Measurements from ENCODE around the gene GLIS2.
"Not testable (repeated sequence)": the region's sequence is repeated elsewhere in the genome, so short reads cannot be mapped to it uniquely, and the experiment has no call there.

GLIS2 gene

DNA sequence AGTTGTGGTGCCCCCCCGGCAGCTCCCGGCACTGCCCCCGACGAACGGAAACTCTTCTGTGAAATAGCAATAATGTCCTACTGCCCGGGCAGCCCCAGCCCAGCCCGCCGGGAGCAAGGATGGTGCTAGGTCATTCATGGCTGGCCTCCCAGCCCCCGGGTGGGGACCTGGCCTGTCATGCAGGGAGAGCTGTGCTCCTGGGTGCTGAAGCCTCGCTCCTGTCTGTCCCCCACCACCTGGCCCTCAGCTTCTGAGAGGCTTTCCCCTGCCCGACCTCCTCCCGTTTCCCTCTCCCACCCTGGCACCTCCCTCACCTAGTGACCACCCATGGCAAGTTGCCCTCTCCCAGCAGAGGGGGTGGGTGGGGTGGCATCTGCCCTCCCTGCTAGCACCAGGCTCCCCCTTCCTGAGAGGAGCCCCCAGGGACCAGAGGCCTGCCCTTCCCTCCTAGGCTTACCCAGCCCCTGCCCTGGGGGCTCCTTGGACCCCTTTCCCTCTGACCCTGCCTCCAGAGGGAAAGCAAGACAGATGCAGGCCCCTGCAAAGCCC is 21.7 kb downstream of the GLIS2 start:
- no peak for DNase-seq

DNA sequence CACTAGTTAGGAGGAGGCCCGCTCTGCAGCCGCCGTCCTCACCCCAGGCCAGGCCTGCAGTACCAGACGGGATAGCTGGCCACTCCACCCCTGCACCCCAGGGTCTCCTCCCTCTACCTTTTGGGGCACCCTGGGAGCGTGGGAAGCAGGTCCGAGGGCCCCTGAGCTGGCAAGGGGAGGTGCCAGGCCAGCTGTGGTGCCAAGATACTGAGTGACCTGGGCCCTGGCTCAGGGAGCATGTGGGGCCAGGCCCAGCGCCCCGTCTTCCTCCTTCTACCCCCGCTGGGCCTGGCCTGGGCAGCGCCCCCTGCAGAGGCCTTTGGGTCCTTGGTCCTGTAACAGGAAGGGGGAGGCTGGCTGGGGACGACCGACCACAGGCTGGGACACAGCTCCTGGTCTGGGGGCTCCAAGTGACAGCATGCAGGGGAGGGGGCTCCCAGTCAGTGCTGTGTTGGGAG is 22.3 kb downstream of the GLIS2 start:
- no peak for DNase-seq

GRCh38 chr16:4338712-4339299 is 22.9 kb downstream of the GLIS2 start:
- no peak for DNase-seq

- no peak for DNase-seq
Measured at GRCh38 chr16:4339455-4339854, 23.6 kb downstream of the GLIS2 start.

- no peak for DNase-seq
Measured at GRCh38 chr16:4339909-4340308, 24.0 kb downstream of the GLIS2 start.

DNA sequence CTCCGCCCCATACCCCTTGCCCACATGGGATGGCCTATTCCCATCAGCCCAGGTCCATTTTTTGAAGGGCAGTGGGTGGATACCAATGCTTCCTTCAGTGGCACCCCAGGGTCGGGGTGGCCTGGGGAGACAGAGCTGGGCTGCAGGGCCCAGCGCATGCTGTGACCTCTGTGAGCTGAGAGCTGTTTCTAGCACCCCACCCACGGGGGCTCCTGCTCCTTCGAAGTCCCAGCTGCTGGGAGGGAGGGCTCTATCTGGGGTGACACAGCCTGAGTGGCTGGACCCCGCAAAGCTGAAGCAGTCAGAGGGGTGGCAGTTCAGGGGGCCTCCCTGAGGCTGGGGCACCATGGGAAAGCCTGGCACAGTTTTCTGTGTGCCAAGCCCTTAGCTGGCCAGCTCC is 24.6 kb downstream of the GLIS2 start:
- no peak for DNase-seq

- DNase-seq, result no peak
Measured at GRCh38 chr16:4341250-4341649, 25.4 kb downstream of the GLIS2 start.

DNA sequence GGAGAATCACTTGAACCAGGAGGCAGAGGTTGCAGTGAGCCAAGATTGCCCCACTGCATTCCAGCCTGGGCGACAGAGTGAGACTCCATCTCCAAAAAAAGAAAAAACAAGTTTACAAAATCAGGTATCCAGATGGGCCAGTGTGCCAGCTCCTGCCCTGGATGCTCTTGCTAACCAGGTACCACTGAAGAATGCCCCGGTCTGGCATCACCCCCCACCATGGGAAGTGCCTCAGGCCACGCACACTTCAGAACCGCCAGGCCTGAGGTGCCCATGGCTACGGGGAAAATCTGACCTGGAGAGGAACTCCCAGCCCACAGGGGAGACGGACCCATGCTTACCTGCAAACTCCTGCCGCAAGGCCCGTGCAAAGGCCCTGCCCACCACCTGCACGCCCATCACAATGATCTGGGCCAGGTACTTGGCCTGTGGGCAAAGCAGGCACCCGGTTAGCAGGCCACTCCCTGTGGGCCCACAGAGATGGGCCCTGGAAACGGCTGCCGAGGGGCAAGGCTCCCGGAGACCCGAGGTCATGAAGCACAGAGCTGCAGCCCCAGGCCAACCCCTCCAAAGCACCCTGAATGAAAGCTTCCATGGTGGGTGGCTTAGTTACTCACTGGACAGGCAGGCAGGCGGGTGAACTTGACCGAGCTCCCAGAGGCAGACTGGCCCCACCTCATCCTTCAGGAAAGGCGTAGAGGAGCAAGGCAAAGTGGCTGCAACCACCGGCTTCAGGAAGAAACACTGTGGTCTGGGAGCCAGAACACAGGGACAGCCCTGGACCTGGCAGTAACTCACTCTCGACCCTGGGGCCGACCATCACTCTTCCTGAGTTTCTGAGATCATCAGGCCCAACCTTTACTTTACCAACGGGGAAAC is 27.2 kb downstream of the GLIS2 start:
- no peak for DNase-seq

DNA sequence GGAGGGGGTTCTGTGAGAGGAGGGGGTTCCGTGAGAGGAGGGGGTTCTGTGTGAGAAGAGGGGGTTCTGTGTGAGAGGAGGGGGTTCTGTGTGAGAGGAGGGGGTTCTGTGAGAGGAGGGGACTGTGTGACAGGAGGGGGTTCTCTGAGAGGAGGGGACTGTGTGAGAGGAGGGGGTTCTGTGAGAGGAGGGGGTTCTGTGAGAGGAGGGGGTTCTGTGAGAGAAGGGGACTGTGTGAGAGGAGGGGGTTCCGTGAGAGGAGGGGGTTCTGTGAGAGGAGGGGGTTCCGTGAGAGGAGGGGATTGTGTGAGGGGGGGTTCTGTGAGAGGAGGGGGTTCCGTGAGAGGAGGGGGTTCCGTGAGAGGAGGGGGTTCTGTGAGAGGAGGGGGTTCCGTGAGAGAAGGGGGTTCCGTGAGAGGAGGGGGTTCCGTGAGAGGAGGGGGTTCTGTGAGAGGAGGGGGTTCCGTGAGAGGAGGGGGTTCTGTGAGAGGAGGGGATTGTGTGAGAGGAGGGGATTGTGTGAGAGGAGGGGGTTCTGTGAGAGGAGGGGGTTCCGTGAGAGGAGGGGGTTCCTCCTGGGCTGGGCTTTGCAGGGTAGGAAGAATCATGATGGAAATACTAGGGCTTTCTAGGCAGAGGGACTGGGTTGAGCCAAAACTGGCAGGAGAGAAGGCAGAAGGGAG is 28.6 kb downstream of the GLIS2 start:
- DNase-seq, result not testable (repeated sequence)

DNA sequence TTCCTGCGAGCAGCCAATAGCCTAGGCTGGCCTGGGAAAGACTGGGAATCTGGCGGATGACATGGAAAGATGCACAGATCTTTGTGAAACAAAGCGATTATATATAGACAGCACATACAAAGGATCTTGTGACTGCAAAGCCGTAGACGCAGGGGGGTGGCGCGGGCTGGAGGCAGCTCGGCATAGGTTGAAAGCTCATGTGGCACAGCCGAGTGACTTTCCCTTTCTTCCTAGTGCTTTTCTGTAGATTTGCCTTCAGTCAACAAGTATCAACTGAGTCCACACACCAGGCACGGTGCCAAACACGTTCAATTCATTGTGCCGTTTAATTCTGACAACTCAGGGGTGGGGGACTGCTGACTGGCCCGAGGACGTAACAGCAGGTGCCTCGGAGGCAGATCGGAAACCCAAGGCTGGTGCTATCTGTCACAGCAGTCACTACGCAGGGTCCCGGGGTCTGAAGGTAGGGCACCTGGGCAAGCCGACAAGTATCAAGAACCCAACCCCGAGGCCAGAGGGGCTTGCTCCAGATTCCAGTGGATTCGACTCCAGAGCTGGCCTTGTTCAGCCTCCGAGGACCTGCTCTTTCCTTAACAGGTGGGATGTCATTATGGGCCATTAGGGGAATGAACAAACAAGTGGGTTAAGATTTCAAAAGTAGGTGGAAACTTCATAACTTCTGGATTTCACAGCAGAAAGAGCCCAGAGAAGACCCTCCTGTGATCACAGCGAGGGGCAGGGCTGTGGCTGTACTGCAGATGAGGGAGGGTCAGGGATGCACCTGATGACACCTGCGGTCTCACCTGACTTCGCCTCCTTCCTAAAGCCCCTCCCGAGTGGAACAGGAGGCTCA is 29.3 kb downstream of the GLIS2 start:
- no peak for DNase-seq

GRCh38 chr16:4345836-4346781 is 30.2 kb downstream of the GLIS2 start:
- DNase-seq, result no peak

DNA sequence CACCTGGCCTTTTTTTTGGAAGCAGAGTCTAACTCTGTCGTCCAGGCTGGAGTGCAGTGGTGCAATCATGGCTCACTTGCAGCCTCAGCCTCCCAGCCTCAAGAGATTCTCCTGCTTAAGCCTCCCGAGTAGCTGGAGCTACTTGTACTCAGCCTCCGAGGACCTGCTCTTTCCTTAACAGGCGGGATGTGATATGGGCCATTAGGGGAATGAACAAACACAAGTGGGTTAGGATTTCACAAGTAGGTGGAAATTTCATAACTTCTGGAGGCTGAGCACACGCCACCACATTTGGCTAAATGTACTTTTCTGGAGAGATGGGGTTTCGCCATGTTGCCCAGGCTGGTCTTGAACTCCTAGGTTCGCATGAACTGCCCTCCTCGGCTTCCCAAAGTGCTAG is 31.1 kb downstream of the GLIS2 start:
- no peak for DNase-seq

- no peak for DNase-seq
Measured at GRCh38 chr16:4347765-4348509, 32.1 kb downstream of the GLIS2 start.

DNA sequence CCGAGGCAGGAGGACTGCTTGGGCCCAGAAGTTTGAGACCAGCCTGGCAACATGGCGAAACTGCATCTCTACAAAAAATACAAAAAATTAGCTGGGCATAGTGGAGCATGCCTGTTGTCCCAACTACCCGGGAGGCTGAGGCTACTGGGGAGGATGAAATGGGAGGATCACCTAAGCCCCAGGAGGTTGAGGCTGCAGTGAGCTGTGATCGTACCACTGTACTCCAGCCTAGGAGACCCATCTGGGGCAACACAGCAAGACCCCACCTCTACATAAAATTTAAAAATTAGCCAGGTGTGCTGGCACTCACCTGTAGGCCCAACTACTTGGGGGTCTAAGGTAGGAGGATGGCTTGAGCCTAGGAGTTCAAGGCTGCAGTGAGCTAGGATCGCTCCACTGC is 33.5 kb downstream of the GLIS2 start:
- DNase-seq, result no peak

- no peak for DNase-seq
Measured at GRCh38 chr16:4350365-4350786, 34.5 kb downstream of the GLIS2 start.

- DNase-seq, result peak; percentile 99
Measured at GRCh38 chr16:4350787-4351659, 35.2 kb downstream of the GLIS2 start, which contains the start of gene PAM16. Gene PAM16 (minus strand): TSS chr16:4351321. CDS start chr16:4351234, 87 bp downstream.

GRCh38 chr16:4351880-4352279 is 36.0 kb downstream of the GLIS2 start:
- DNase-seq, result no peak

DNA sequence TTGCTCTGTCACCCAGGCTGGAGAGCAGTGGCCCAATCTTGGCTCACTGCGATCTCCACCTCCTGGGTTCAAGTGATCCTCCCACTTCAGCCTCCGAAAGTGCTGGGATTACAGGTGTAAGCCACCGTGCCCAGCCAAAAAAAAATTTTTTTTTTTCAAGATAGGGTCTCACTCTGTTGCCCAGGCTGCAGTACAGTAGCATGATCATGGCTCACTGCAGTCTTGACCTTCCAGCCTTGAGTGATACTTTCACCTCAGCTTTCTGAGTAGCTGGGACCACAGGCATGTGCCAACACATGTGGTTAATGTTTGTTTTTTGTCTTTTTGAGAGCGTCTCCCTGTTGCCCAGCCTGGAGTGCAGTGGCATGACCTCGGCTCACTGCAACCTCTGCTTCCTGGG is 37.0 kb downstream of the GLIS2 start:
- no peak for DNase-seq

DNA sequence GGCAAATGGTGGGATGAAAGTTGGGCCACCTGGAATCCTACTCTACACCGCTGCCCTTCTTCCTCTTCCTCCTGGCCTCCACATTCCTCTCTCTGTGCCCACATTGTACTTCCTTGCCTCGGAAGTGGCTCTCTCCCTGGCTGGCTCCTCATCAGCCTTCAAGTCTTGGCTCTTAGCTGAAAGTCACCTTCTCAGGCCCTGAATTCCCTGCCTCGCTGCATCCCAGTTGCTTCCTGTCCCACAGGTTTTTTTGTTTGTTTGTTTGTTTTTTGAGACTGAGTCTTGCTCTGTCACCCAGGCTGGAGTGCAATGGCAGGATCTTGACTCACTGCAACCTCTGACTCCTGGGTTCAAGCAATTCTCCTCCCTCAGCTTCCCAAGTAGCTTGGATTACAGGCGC is 37.8 kb downstream of the GLIS2 start:
- DNase-seq, result no peak

Measured in stimulated activated CD4-positive, alpha-beta T cell treated with anti-CD3 and anti-CD28 coated beads, Interleukin-12 subunit alpha, Interleukin-12 subunit beta, amount 100 ng/mL, for 4 hours (primary cell).